ENCODE results near the gene PPP1R3G.
A peak's percentile ranks its signal among the peaks of the same experiment; 100 is the strongest.
"Not testable (repeated sequence)": the region's sequence is repeated elsewhere in the genome, so short reads cannot be mapped to it uniquely, and the experiment has no call there.

The PPP1R3G gene

DNA sequence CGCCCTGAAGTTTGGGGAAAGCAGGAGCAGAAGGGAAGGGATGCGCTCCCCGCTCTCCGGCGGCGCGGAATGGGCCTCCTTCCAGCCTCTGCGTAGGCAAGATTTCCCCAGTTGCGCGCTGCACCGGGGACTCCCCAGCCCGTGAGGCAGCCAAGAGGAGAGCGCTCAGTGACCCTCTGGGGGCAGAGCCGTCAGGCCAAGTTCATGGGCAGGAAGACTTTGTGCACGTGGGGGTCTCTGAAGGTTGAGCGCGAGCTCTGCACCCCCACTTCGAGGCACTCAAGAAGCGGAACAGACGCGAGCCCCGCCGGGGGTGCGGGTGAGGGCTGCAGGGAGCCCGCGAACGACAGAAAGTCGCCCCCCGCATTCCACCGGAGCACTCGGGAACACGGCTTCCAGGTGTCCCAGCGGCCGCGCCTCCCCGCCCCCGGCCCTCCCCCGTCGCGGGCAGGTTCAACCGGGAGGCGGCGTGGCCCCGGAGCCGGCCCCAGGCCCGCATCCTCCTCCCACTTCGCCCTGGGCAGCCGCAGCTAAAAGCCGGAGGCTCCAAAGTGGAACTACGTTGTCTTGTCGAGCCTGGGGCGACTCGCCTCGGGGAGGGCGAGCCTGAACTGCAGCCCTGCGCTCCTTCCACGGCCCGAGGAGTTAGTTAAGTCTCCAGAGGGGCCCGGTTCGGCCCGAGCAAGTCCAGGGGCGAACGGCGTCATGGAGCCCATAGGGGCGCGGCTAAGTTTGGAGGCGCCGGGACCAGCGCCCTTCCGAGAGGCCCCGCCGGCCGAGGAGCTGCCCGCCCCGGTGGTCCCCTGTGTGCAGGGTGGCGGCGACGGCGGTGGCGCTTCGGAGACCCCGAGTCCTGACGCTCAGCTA is at the start of gene PPP1R3G:
Gene PPP1R3G, plus strand, starts transcription at position 561 of the 867 bp plus-strand sequence. Its CDS starts 145 bp downstream, at position 706.
- DNase-seq (ENCODE audit: low spot score), result no peak

- peak; percentile 51 for DNase-seq (ENCODE audit: low spot score)
Observed at GRCh38 chr6:5036269-5036668, 48.9 kb upstream of the PPP1R3G start.

GRCh38 chr6:5041955-5042354 is 43.2 kb upstream of the PPP1R3G start:
- DNase-seq (ENCODE audit: low spot score), result no peak

GRCh38 chr6:5042436-5042835 is 42.7 kb upstream of the PPP1R3G start:
- DNase-seq (ENCODE audit: low spot score), result no peak

DNA sequence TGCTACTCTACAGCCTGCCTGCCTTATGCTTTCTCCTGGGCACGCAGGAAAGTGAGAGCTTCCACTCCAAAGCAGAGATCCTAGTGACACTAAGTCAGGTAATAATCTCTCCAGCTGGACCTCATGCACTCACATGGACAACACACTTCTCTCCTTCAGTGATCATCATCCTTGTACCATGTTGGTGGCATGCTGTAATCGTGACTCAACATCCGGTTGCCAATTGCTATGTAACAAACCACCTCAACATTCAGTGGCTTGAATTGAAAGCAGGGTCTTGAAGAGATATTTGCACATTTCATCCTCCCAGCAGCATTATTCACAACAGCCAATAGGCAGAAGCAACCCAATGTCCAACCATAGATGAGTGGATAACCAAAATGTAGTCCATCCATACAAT is 40.3 kb upstream of the PPP1R3G start:
- DNase-seq (ENCODE audit: low spot score), result peak; percentile 29

DNA sequence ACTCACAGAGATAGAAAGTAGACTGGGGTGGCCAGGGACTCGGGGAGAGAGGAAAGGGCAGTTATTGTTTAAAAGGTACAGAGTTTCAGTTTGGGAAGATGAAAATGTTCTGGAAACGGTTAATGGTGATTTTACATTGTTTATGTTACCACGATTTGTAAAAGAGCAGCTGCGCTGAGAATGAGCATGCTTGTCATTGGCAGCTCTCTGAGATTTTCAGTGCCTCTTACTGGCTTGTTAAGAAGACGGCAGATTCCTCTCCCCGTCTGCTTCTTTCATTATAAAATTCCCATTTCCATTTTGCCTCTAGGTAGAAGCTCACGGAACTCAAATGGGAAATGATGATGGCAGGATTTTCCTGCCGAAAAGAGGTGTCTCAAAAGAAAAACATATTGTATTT is 39.7 kb upstream of the PPP1R3G start:
- no peak for DNase-seq (ENCODE audit: low spot score)

- DNase-seq (ENCODE audit: low spot score), result no peak
Observed at GRCh38 chr6:5046430-5046829, 38.7 kb upstream of the PPP1R3G start.

DNA sequence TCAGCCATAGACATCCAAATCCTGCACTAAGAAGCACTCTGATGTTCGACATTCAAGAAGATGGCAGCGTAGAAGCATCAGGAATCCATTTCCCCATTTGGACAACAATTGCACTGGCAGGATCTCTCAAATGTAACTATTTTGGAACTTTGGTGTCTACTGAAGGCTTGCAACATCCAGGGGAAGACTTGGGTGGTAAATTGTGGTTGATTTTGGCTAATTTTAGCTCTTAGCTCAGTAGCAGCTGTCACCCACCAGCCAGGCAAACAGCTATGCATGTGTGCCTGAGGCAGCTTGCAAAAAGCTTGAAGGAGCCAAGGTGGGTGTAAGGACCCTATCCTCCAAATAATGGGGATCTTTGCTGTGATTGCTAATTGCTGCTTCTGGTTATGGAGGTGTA is 35.1 kb upstream of the PPP1R3G start:
- no peak for DNase-seq (ENCODE audit: low spot score)

DNA sequence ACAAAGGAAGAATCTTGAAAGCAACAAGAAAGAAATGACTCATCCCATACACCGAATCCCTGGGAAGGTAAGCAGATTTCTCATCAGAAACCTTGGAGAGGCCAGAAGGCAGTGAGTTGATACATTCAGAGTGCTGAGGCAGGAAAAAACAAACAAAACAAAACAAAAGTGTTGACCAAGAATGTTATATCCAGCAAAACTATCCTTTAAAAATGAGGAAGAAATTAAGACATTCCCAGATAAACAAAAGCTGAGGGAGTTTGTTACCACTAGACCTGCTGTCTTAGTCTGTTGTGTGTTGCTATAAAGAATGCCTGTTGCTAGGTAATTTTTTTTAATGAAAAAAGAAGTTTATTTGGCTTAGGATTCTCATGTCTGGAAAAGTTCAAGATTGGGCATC is 33.7 kb upstream of the PPP1R3G start:
- DNase-seq (ENCODE audit: low spot score), result no peak

- DNase-seq (ENCODE audit: low spot score), result no peak
Observed at GRCh38 chr6:5053038-5053437, 32.1 kb upstream of the PPP1R3G start.

GRCh38 chr6:5053864-5054244 is 31.3 kb upstream of the PPP1R3G start:
- DNase-seq (ENCODE audit: low spot score), result no peak

DNA sequence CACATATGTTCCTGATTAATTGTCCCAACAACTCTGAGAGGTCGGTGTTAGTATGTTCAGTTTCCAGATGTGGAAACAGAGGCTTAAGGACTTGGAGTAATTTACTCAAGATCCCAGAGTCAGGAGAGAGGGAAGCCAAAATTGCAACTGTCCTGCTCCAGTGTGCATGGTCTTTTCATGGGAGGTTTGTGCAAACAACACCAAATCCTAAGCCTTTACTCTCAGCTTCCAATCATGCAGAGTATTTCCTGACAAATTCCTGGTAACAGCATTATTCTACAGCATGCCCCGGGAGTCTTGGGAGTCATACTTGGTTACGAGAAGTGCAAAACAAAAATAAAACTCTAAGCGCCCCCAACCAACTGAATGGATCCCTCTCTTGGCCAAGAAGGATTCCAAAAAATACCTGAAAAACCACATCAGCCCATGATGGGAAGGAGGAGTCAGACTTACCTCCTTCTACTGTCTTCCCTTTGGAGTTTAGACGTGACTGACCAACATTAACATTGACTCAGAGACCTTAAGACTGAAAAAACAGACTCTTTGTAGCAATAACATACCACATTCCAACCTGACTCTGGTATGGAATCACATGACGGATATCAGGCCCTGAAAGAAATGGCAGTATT is 30.8 kb upstream of the PPP1R3G start:
- DNase-seq (ENCODE audit: low spot score), result no peak

- no peak for DNase-seq (ENCODE audit: low spot score)
Observed at GRCh38 chr6:5055118-5055517, 30.0 kb upstream of the PPP1R3G start.

- DNase-seq (ENCODE audit: low spot score), result no peak
Observed at GRCh38 chr6:5058254-5058653, 26.9 kb upstream of the PPP1R3G start.

GRCh38 chr6:5059036-5059896 is 25.9 kb upstream of the PPP1R3G start:
- DNase-seq (ENCODE audit: low spot score), result no peak

GRCh38 chr6:5060439-5060838 is 24.7 kb upstream of the PPP1R3G start:
- not testable (repeated sequence) for DNase-seq (ENCODE audit: low spot score)

GRCh38 chr6:5061152-5061551 is 24.0 kb upstream of the PPP1R3G start:
- no peak for DNase-seq (ENCODE audit: low spot score)

GRCh38 chr6:5063617-5064016 is 21.5 kb upstream of the PPP1R3G start:
- no peak for DNase-seq (ENCODE audit: low spot score)

GRCh38 chr6:5066456-5067093 is 18.6 kb upstream of the PPP1R3G start:
- no peak for DNase-seq (ENCODE audit: low spot score)

DNA sequence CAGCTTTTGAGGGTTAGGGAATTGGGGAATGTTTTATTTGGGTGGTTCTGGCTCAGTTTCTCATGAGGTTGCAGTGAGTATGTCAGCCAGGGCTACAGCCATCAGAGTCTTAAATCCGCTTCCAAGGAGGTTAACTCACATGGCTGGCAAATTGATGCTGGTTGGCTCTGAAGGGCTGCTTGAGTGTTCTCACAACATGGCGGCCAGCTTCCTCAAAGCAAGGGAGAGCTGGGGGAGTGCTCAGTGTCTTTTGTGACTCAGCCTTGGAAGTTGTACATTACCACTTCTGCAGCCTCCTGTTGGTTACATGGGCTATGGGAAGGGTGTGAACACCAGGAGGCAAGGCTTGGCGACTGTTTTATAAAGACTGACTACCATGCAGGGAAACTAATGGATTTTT is 17.8 kb upstream of the PPP1R3G start:
- DNase-seq (ENCODE audit: low spot score), result no peak

DNA sequence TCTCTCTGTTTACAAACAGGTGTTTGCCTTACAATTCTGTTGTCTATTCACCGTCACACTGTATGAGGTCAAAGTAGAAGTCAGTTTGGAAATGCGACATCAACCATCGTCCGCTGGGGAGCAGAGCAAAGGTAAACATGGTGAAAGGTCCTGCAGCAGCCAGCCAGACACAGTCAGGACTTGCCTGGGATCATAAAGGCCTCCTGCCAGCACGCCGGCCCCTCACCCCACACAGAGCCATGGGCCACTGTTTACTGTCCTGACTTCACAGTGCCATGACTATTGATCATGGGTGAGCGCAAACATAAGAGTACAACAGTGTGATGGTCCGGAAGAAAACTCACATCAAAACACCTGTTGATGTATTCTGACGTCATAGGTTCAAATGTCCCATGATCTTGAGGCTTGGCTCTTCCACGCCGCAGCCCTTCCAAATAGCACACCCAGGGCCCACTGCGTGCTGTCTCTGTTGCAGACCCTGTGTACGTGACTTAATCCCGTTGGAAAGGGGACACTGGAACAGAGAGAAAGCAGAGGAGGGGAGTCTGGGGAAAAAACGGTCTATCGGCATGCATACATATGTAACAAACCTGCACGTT is 16.9 kb upstream of the PPP1R3G start:
- no peak for DNase-seq (ENCODE audit: low spot score)

- no peak for DNase-seq (ENCODE audit: low spot score)
Observed at GRCh38 chr6:5071216-5071615, 13.9 kb upstream of the PPP1R3G start.
